Sigmoid colon (tissue), 7 donors: Measurements from ENCODE around the gene KRTAP12-4. TPM values are rescaled to one million over a fixed set of nuclear protein-coding genes. Genes with fewer than 3 reads are reported as not detected.

Experiments
- DNase-seq: peaks from one replicate; pipeline ENCODE4 v3.0.0-alpha.2; 2019
- H3K27ac ChIP-seq, 4 donors: fragments of 200-600 bp; sonication (generic); one replicate each; pipeline ENCODE4 v1.5.1; 2016 to 2019; ENCODE audit warnings: mild to moderate bottlenecking in 1 of 4
- H3K27me3 ChIP-seq, 3 donors: fragments of 200-600 bp; sonication (generic); one replicate each; pipeline ENCODE4 v1.5.1; 2019; ENCODE audit warnings: mild to moderate bottlenecking in 1 of 3
- H3K36me3 ChIP-seq, 4 donors: fragments of 200-600 bp; sonication (generic); one replicate each; pipeline ENCODE4 v1.5.1; 2016 to 2019
- H3K4me1 ChIP-seq, 4 donors: fragments of 200-600 bp; sonication (generic); one replicate each; pipeline ENCODE4 v1.5.1; 2017 to 2019
- H3K4me3 ChIP-seq, 4 donors: fragments of 200-600 bp; sonication (generic); one replicate each; pipeline ENCODE4 v1.5.1; 2017 to 2019; ENCODE audit warnings: mild to moderate bottlenecking in 2 of 4, moderate library complexity in 1 of 4
- H3K9me3 ChIP-seq, 4 donors: fragments of 200-600 bp in 3 of 4; sonication (generic) in 3 of 4; one replicate each; pipeline versions ENCODE4 v1.5.1 to v1.6.1; 2013 to 2019
- EP300 ChIP-seq, 4 donors: sonication (generic); formaldehyde crosslinking; IDR thresholded peaks; one replicate each; pipeline ENCODE4 v1.6.1; 2017; ENCODE audit warnings: antibody characterized with exemption in 4 of 4
- POLR2A ChIP-seq, 2 donors: fragments of 450-650 bp; IDR thresholded peaks; one replicate each; pipeline ENCODE4 v1.6.1; 2016; ENCODE audit warnings: antibody characterized with exemption in 2 of 2, mild to moderate bottlenecking in 2 of 2, moderate library complexity in 2 of 2
- POLR2AphosphoS5 ChIP-seq, 4 donors: sonication (generic); formaldehyde crosslinking; IDR thresholded peaks; one replicate each; pipeline ENCODE4 v1.6.1; 2017; ENCODE audit warnings: antibody characterized with exemption in 4 of 4
- WGBS, 2 donors: extraction: QIAGEN DNeasy Blood & Tissue Kit; methylation state at CpG; one replicate each; pipeline ENCODE4 v1.1.7; 2013; 5-methylcytosine and 5-hydroxymethylcytosine counted together
- intact Hi-C: fragments of 100-400 bp; cut with DNase I; formaldehyde crosslinking; loops from one replicate; pipeline ENCODE4 v1.15.1; 2023
- polyA plus RNA-seq, 3 donors: library from polyadenylated mRNA; stranded (reverse); fragments of 200-250 nt; gene quantifications; one replicate each; pipeline ENCODE4 v1.2.3, GENCODE V29; 2013
- total RNA-seq, 4 donors: library from RNA; depleted of rRNA; stranded (reverse); fragments of >200 nt; gene quantifications; one replicate each; pipeline ENCODE4 v1.1.0, GENCODE V29; 2016
- TF ChIP-seq, protein P1 (sequence below), 4 experiments: fragments of 450-650 bp in 3 of 4; fragments of 200-600 bp in 1 of 4; IDR thresholded peaks; one replicate each; pipeline ENCODE4 v1.5.1; 2016 to 2019; ENCODE audit warnings: antibody characterized with exemption in 4 of 4, mild to moderate bottlenecking in 3 of 4, moderate library complexity in 2 of 4
- donor health status: healthy with polysubstance abuse.
- donor health status: Bipolar disorder and iron deficiency.
- donor health status: healthy.

Gene KRTAP12-4
- total and polyA plus RNA-seq, 7 donors: not detected

- H3K4me3 ChIP-seq: no peak overlapping the region
- H3K9me3 ChIP-seq: no peaks in the 10 kb centered on the region
- peaks cover 15 to 83% (median 64%) of the 10 kb centered on the region in 3 donors for H3K27me3 ChIP-seq
- intact Hi-C loops: no loop called here
- no peaks in the 10 kb centered on the region for H3K36me3 ChIP-seq
- 7 to 20% methylated on average over 12 of the region's 12 CpGs for WGBS, 2 donors
- TF ChIP-seq POLR2A (IDR thresholded peaks at IDR 0.05): no peak
- no peak for TF ChIP-seq POLR2AphosphoS5 (IDR thresholded peaks at IDR 0.05)
- TF ChIP-seq EP300 (IDR thresholded peaks at IDR 0.05): no peak
- TF ChIP-seq, protein P1, sequence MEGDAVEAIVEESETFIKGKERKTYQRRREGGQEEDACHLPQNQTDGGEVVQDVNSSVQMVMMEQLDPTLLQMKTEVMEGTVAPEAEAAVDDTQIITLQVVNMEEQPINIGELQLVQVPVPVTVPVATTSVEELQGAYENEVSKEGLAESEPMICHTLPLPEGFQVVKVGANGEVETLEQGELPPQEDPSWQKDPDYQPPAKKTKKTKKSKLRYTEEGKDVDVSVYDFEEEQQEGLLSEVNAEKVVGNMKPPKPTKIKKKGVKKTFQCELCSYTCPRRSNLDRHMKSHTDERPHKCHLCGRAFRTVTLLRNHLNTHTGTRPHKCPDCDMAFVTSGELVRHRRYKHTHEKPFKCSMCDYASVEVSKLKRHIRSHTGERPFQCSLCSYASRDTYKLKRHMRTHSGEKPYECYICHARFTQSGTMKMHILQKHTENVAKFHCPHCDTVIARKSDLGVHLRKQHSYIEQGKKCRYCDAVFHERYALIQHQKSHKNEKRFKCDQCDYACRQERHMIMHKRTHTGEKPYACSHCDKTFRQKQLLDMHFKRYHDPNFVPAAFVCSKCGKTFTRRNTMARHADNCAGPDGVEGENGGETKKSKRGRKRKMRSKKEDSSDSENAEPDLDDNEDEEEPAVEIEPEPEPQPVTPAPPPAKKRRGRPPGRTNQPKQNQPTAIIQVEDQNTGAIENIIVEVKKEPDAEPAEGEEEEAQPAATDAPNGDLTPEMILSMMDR (IDR thresholded peaks at IDR 0.05): no peak
- DNase-seq: no peak
- H3K27ac ChIP-seq: no peak overlapping the region
- H3K4me1 ChIP-seq: no peaks in the 10 kb centered on the region
Observed at GRCh38 chr21:44701541-44701940, 47.1 kb upstream of the KRTAP12-4 start.

DNA sequence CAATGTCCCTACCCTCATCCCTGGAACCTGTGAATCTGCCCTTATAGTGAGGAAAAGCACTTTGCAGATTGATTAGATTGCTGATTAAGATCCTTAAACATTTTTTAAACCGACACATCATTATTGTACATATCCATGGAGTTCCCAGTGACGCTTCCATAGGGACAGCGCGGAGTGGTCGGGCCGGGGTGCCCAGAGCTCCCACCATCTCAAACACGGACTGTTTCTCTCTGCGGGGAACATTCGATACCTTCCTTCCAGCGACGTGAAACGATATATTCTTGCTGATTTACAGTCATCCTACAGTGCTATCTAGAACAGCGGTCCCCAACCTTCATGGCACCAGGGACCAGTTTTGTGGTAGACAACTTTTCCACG is 46.6 kb upstream of the KRTAP12-4 start:
- Histone ChIP-seq H3K9me3 (no peaks in the 10 kb centered on the region), H3K4me3 (no peak overlapping the region), H3K36me3 (no peaks in the 10 kb centered on the region), H3K4me1 (no peaks in the 10 kb centered on the region), H3K27ac (no peak overlapping the region), H3K27me3 (peaks cover 10 to 82% (median 59%) of the 10 kb centered on the region in 3 donors)
- TF ChIP-seq, protein P1 (IDR thresholded peaks at IDR 0.05): no peak
- TF ChIP-seq POLR2AphosphoS5 (IDR thresholded peaks at IDR 0.05) (no peak), EP300 (IDR thresholded peaks at IDR 0.05) (no peak), POLR2A (IDR thresholded peaks at IDR 0.05) (no peak)
- DNase-seq: no peak
- intact Hi-C loops: no loop called here
- WGBS, 2 donors: 89% methylated on average over 14 of the region's 14 CpGs

- H3K27me3 ChIP-seq: peaks cover 10 to 83% (median 57%) of the 10 kb centered on the region in 3 donors
- no peak overlapping the region for H3K27ac ChIP-seq
- H3K4me1 ChIP-seq: no peaks in the 10 kb centered on the region
- H3K4me3 ChIP-seq: no peak overlapping the region
- intact Hi-C loops: no loop called here
- 51 to 55% methylated on average over 21 of the region's 21 CpGs for WGBS, 2 donors
- H3K9me3 ChIP-seq: no peaks in the 10 kb centered on the region
- H3K36me3 ChIP-seq: no peaks in the 10 kb centered on the region
- TF ChIP-seq POLR2A (IDR thresholded peaks at IDR 0.05) (no peak), POLR2AphosphoS5 (IDR thresholded peaks at IDR 0.05) (no peak), EP300 (IDR thresholded peaks at IDR 0.05) (no peak)
- TF ChIP-seq, protein P1 (IDR thresholded peaks at IDR 0.05): no peak
- no peak for DNase-seq
Observed at GRCh38 chr21:44700101-44701022, 45.9 kb upstream of the KRTAP12-4 start.

DNA sequence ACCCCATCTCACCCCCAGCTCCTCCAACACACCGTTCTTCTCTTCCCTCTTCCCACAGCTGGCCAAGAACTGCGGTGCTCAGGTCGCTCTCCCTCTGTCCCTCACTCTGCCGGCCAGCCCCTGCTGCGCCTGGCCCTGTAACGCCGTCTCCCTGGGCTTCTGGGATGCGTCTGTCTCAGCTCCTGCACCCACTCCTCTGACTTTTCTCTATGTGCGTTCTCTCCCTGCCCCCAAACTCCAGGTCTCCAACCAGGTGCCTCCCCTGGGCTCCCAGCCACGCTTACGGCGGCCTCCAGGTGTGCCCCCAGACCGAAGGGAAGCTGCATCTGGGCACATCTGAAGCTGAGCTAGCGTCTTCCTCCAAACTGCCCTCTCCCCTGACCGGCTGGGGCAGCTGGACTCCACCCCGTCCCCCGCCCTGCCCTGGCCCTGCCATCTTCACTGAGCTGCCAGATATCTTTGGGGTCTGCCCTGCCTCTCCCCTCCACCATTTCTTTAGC is 45.1 kb upstream of the KRTAP12-4 start:
- DNase-seq: no peak

More for the DNA sequence above, 45.1 kb upstream of the KRTAP12-4 start:
- peaks cover 10 to 80% (median 57%) of the 10 kb centered on the region in 3 donors for H3K27me3 ChIP-seq
- no peaks in the 10 kb centered on the region for H3K4me1 ChIP-seq
- WGBS, 2 donors: 55 to 62% methylated on average over 17 of the region's 17 CpGs
- no peaks in the 10 kb centered on the region for H3K9me3 ChIP-seq
- no peaks in the 10 kb centered on the region for H3K36me3 ChIP-seq
- H3K4me3 ChIP-seq: no peak overlapping the region
- intact Hi-C loops: loop anchor here (10.0 kb wide), 1 partner anchor 55 kb away; no protein-coding TSS in a partner anchor
- TF ChIP-seq POLR2AphosphoS5 (IDR thresholded peaks at IDR 0.05) (no peak), POLR2A (IDR thresholded peaks at IDR 0.05) (no peak), EP300 (IDR thresholded peaks at IDR 0.05) (no peak)
- TF ChIP-seq, protein P1 (IDR thresholded peaks at IDR 0.05): no peak
- no peak overlapping the region for H3K27ac ChIP-seq
